A549 (cell line): ENCODE results near the gene DUSP9. TPM values are rescaled to one million over a fixed set of nuclear protein-coding genes. Genes with fewer than 3 reads are reported as not detected.

Experiments
- ATAC-seq, 2 experiments: fragments of 200-7000 bp in 1 of 2; fragments of >200 bp in 1 of 2; cut with Nextera tagmentation in 1 of 2; cut with Tn5 transposase in 1 of 2; 3 replicates each; pipeline versions ENCODE4 v1.8.0 to v1.9.1; 2018 to 2020; ENCODE audit warnings: mild to moderate bottlenecking in 1 of 2, moderate library complexity in 1 of 2
- CTCF ChIA-PET: fragments of 300-600 bp; sonication (Branson Sonifier 250); formaldehyde crosslinking; extraction: SDS; loops from one replicate; lab custom pipeline; 2021; ENCODE audit warnings: antibody characterized with exemption, inconsistent platforms; lab: Yijun Ruan, JAX
- POLR2A ChIA-PET: fragments of 350-600 bp; formaldehyde crosslinking; extraction: SDS; loops from one replicate; lab custom pipeline; 2021; ENCODE audit warnings: antibody characterized with exemption, inconsistent platforms; lab: Yijun Ruan, JAX
- DNase-seq, 2 experiments: peaks; one replicate each; pipeline versions ENCODE4 v3.0.0 to v3.0.0-alpha.2; 2011 to 2016; ENCODE audit warnings: low read depth in 1 of 2, low spot score in 1 of 2
- FAIRE-seq: peaks from 2 replicates; lab custom pipeline; 2011; peaks lifted over from hg19 to GRCh38; lab: Jason Lieb, UNC
- H3K27ac ChIP-seq, 2 experiments: fragments of >200 bp; sonication (Bioruptor Twin); formaldehyde crosslinking; 3 replicates each; pipeline ENCODE4 v1.5.1; 2016 to 2017
- H3K4me1 ChIP-seq: fragments of >200 bp; sonication (Bioruptor Twin); formaldehyde crosslinking; 3 replicates; pipeline ENCODE4 v1.6.1; 2016
- H3K4me2 ChIP-seq: fragments of >200 bp; sonication (Bioruptor Twin); formaldehyde crosslinking; 3 replicates; pipeline ENCODE4 v1.6.1; 2016
- H3K4me3 ChIP-seq: fragments of >200 bp; sonication (Bioruptor Twin); formaldehyde crosslinking; 3 replicates; pipeline ENCODE4 v1.5.1; 2016
- H3K9me3 ChIP-seq: fragments of >200 bp; sonication (Bioruptor Twin); formaldehyde crosslinking; 3 replicates; pipeline ENCODE4 v1.6.1; 2016
- ATOH8 ChIP-seq: fragments of 250-450 bp; sonication (Bioruptor Pico); IDR thresholded peaks from 2 replicates; pipeline ENCODE4 v1.5.0; 2020; ENCODE audit warnings: low read depth, mild to moderate bottlenecking, moderate library complexity
- BCL3 ChIP-seq: fragments of >200 bp; sonication (Bioruptor Twin); formaldehyde crosslinking; IDR thresholded peaks from 3 replicates; pipeline ENCODE4 v1.6.1; 2016
- BHLHE40 ChIP-seq: IDR thresholded peaks from 2 replicates; pipeline ENCODE4 v1.6.1; 2012; ENCODE audit warnings: low read depth, low read length, inconsistent platforms
- CBX8 ChIP-seq: fragments of 200-600 bp; sonication (generic); IDR thresholded peaks from 2 replicates; pipeline ENCODE4 v1.6.1; 2016
- CTCF ChIP-seq: fragments of >200 bp; sonication (Bioruptor Twin); formaldehyde crosslinking; IDR thresholded peaks from 3 replicates; pipeline ENCODE4 v1.5.1; 2016
- E2F6 ChIP-seq: IDR thresholded peaks from 2 replicates; pipeline ENCODE4 v1.6.1; 2012; ENCODE audit warnings: low read depth, borderline replicate concordance
- FOSB ChIP-seq: fragments of 250-450 bp; sonication (Bioruptor Pico); IDR thresholded peaks from 2 replicates; pipeline ENCODE4 v1.5.0; 2020; ENCODE audit warnings: mild to moderate bottlenecking, moderate library complexity
- FOXS1 ChIP-seq: fragments of 250-450 bp; sonication (Bioruptor Pico); IDR thresholded peaks from 2 replicates; pipeline ENCODE4 v1.5.0; 2020; ENCODE audit warnings: mild to moderate bottlenecking, moderate library complexity
- HMGXB4 ChIP-seq: fragments of 250-450 bp; sonication (Bioruptor Pico); IDR thresholded peaks from 2 replicates; pipeline ENCODE4 v1.5.0; 2021; ENCODE audit warnings: mild to moderate bottlenecking, moderate library complexity, borderline replicate concordance
- JUNB ChIP-seq: fragments of >200 bp; sonication (Bioruptor Twin); formaldehyde crosslinking; IDR thresholded peaks from 2 replicates; pipeline ENCODE4 v1.6.1; 2016
- KDM5A ChIP-seq: fragments of 200-600 bp; sonication (generic); IDR thresholded peaks from 2 replicates; pipeline ENCODE4 v1.6.1; 2016; ENCODE audit warnings: antibody characterized with exemption, mild to moderate bottlenecking
- MAFK ChIP-seq: fragments of 450-650 bp; IDR thresholded peaks from 2 replicates; pipeline ENCODE4 v1.6.1; 2014; ENCODE audit not compliant: partially characterized antibody
- MAX ChIP-seq: IDR thresholded peaks from 2 replicates; pipeline ENCODE4 v1.6.1; 2012
- RAD21 ChIP-seq, 2 experiments: fragments of >200 bp in 1 of 2; sonication (Bioruptor Twin) in 1 of 2; formaldehyde crosslinking in 1 of 2; IDR thresholded peaks in 1 of 2; conservative IDR thresholded peaks in 1 of 2; 2 replicates in 1 of 2; 3 replicates in 1 of 2; pipeline ENCODE4 v1.6.1; 2012 to 2018; ENCODE audit warnings: inconsistent platforms in 1 of 2
- RARB ChIP-seq: fragments of 250-450 bp; sonication (Bioruptor Pico); IDR thresholded peaks from 2 replicates; pipeline ENCODE4 v1.8.0; 2021; ENCODE audit warnings: mild to moderate bottlenecking, moderate library complexity
- RFX5 ChIP-seq: fragments of 450-650 bp; IDR thresholded peaks from 2 replicates; pipeline ENCODE4 v1.7.1; 2014; ENCODE audit warnings: antibody characterized with exemption, mild to moderate bottlenecking, moderate library complexity
- ZFP36 ChIP-seq: fragments of 450-650 bp; IDR thresholded peaks from 2 replicates; pipeline ENCODE4 v1.6.1; 2014; ENCODE audit warnings: borderline replicate concordance; ENCODE audit not compliant: partially characterized antibody
- ZNF302 ChIP-seq: fragments of 250-450 bp; sonication (Bioruptor Pico); IDR thresholded peaks from 2 replicates; pipeline ENCODE4 v1.9.0; 2021; ENCODE audit warnings: inconsistent platforms, mild to moderate bottlenecking, moderate library complexity
- whole genome bisulfite sequencing: methylation state at CpG from one replicate; pipeline ENCODE4 v1.1.6; 2017; ENCODE audit errors: missing lambda C conversion rate; 5-methylcytosine and 5-hydroxymethylcytosine counted together
- polyA plus RNA-seq, 4 experiments: library from polyadenylated mRNA; depleted of rRNA in 3 of 4; stranded (reverse); fragments of >200 nt; fragmentation: RNase III in 1 of 4; extraction: RNeasy Plus Mini Kit Qiagen cat#74134 plus additional on column Dnase treatment in 1 of 4; gene quantifications; 2 replicates in 3 of 4; 3 replicates in 1 of 4; pipeline ENCODE4 v1.2.3, GENCODE V29; 2011 to 2017

Gene DUSP9
- polyA plus RNA-seq, 2 of the 4 experiments (the other 2 are of a cell fraction): 0.75 to 1.6 TPM

- DNase-seq (peak in 1 of 2 experiments; percentile 59), ATAC-seq (peak; percentile 52 to 75), FAIRE-seq (peak; percentile 36)
- ChIA-PET POLR2A (no interaction called here), CTCF (interaction anchor here (0.7 to 5.3 kb wide), 33 partner anchors 9 to 624 kb away, joined by 3 to 58 read pairs (median 4); partner anchors contain the start of gene CCNQ)
- 24% methylated on average over 9 of the region's 46 CpGs for WGBS
- H3K4me1 ChIP-seq: peaks cover 31% of the 10 kb centered on the region; the same call in 2 of the 3 replicates
- H3K4me3 ChIP-seq: peak overlapping the region; percentile 59
- H3K27ac ChIP-seq: peak overlapping the region; percentile 65 to 88
- peak overlapping the region; percentile 96 for H3K4me2 ChIP-seq
- H3K9me3 ChIP-seq: no peaks in the 10 kb centered on the region
- peak; percentile 14; the same call in 1 of the 3 replicates for TF ChIP-seq CTCF
- no peak for TF ChIP-seq ZNF302 (CRISPR knock-in tag)
- TF ChIP-seq KDM5A: no peak
Measured at GRCh38 chrX:153644356-153645125, 2.5 kb upstream of the DUSP9 start.

GRCh38 chrX:153645151-153645550 is 1.9 kb upstream of the DUSP9 start:
- no peak for DNase-seq
- H3K4me2 ChIP-seq: peak overlapping the region; percentile 96; the same call in 2 of the 3 replicates
- no peak for TF ChIP-seq BCL3
- TF ChIP-seq ZFP36: peak; percentile 12
- TF ChIP-seq, all 56 proteins: peak for 1
- ATAC-seq (no peak), FAIRE-seq (no peak)
- CTCF ChIA-PET: interaction anchor here (0.8 to 5.3 kb wide), 32 partner anchors 8 to 625 kb away, joined by 3 to 58 read pairs (median 4); partner anchors contain the start of gene CCNQ
- H3K4me3 ChIP-seq: no peak overlapping the region
- WGBS: 77% methylated on average over 6 of the region's 6 CpGs
- no peak overlapping the region for H3K27ac ChIP-seq
- H3K4me1 ChIP-seq: peaks cover 31% of the 10 kb centered on the region; the same call in 2 of the 3 replicates
- POLR2A ChIA-PET: no interaction called here
- no peaks in the 10 kb centered on the region for H3K9me3 ChIP-seq

- DNase-seq (no peak), FAIRE-seq (no peak), ATAC-seq (no peak)
- POLR2A ChIA-PET: no interaction called here
- H3K27ac ChIP-seq: no peak overlapping the region
- no peak overlapping the region for H3K4me2 ChIP-seq
- 49% methylated on average over 10 of the region's 10 CpGs for WGBS
- CTCF ChIA-PET: interaction anchor here (0.8 to 5.3 kb wide), 18 partner anchors 10 to 302 kb away, joined by 3 to 58 read pairs (median 5); no protein-coding TSS in a partner anchor
- H3K9me3 ChIP-seq: no peaks in the 10 kb centered on the region
- H3K4me3 ChIP-seq: no peak overlapping the region
- peaks cover 31% of the 10 kb centered on the region; the same call in 2 of the 3 replicates for H3K4me1 ChIP-seq
- no peak for TF ChIP-seq ATOH8 (CRISPR knock-in tag)
- TF ChIP-seq FOXS1 (CRISPR knock-in tag): no peak
- TF ChIP-seq HMGXB4: no peak
- TF ChIP-seq ZNF302 (CRISPR knock-in tag): no peak
- no peak for TF ChIP-seq FOSB (CRISPR knock-in tag)
- TF ChIP-seq MAFK: no peak
- no peak for TF ChIP-seq CBX8
- no peak for TF ChIP-seq CTCF
- TF ChIP-seq BHLHE40: no peak
- no peak for TF ChIP-seq RFX5
- TF ChIP-seq MAX: no peak
- TF ChIP-seq RARB (CRISPR knock-in tag): no peak
- no peak for TF ChIP-seq RAD21 (conservative IDR thresholded peaks at IDR 0.05 in 1 of 2, IDR thresholded peaks at IDR 0.05 in 1 of 2)
- TF ChIP-seq BCL3: no peak
- TF ChIP-seq E2F6: no peak
- no peak for TF ChIP-seq JUNB
Measured at GRCh38 chrX:153645921-153646488, 998 bp upstream of the DUSP9 start.
